A375 (cell line): ENCODE data around the gene POLA2. TPM values are rescaled to one million over a fixed set of nuclear protein-coding genes. Genes with fewer than 3 reads are reported as not detected.

ENCODE experiments used
- total RNA-seq: library from RNA; depleted of rRNA; stranded (reverse); fragments of >200 nt; shearing (Covaris generic); gene quantifications from 2 replicates; pipeline ENCODE4 v1.2.3, GENCODE V29; 2014; rRNA removed

The POLA2 gene
- 22.3 and 24.3 TPM in 2 replicates for total RNA-seq

GRCh38 chr11:65261591-65262380 is at the start of gene POLA2:
Gene POLA2, plus strand, starts transcription at chr11:65261962. Its CDS starts 331 bp downstream, at chr11:65262293.

GRCh38 chr11:65314501-65315203 is 52.9 kb downstream of the POLA2 start, which contains the start of gene CDC42EP2:
Gene CDC42EP2, plus strand, starts transcription at chr11:65314866. Its CDS starts 6,033 bp downstream, at chr11:65320899.

Other genes starting within 250 kb of the POLA2 start
- 235 and 274 TPM in 2 replicates for gene ARL2, start 247.8 kb upstream of the POLA2 start, total RNA-seq
- 16.9 and 18.6 TPM in 2 replicates for gene SNX15, start 234.5 kb upstream of the POLA2 start, total RNA-seq
- 21.5 and 22.5 TPM in 2 replicates for gene SAC3D1, start 220.8 kb upstream of the POLA2 start, total RNA-seq
- not detected in 2 replicates for gene NAALADL1, start 203.4 kb upstream of the POLA2 start, total RNA-seq
- gene CDCA5, start 177.9 kb upstream of the POLA2 start, total RNA-seq = 56.8 and 61.9 TPM in 2 replicates
- gene ZFPL1, start 177.7 kb upstream of the POLA2 start, total RNA-seq = 58.4 and 65.3 TPM in 2 replicates
- gene VPS51, start 165.7 kb upstream of the POLA2 start, total RNA-seq = 184 and 252 TPM in 2 replicates
- 13.3 and 20.5 TPM in 2 replicates for gene TM7SF2, start 150.1 kb upstream of the POLA2 start, total RNA-seq
- 42.7 and 50.7 TPM in 2 replicates for gene ZNHIT2, start 144.3 kb upstream of the POLA2 start, total RNA-seq
- gene FAU, start 139.8 kb upstream of the POLA2 start, total RNA-seq = 892 and 982 TPM in 2 replicates
- 96.8 and 105 TPM in 2 replicates for gene MRPL49, start 139.6 kb upstream of the POLA2 start, total RNA-seq
- 11.6 and 14.1 TPM in 2 replicates for gene SYVN1, start 127.4 kb upstream of the POLA2 start, total RNA-seq
- gene SPDYC, start 91.7 kb upstream of the POLA2 start, total RNA-seq = not detected in 2 replicates
- 65.5 and 67.5 TPM in 2 replicates for gene CAPN1, start 80.0 kb upstream of the POLA2 start, total RNA-seq
- 12.6 and 14.5 TPM in 2 replicates for gene CDC42EP2, start 52.9 kb downstream of the POLA2 start, total RNA-seq
- gene DPF2, start 71.9 kb downstream of the POLA2 start, total RNA-seq = 47.7 and 62.2 TPM in 2 replicates
- 1.2 and 1.4 TPM in 2 replicates for gene TIGD3, start 92.8 kb downstream of the POLA2 start, total RNA-seq
- gene SLC25A45, start 120.7 kb downstream of the POLA2 start, total RNA-seq = 14.1 and 15.8 TPM in 2 replicates
- gene FRMD8, start 124.7 kb downstream of the POLA2 start, total RNA-seq = 76.8 and 79.3 TPM in 2 replicates
- gene NEAT1, start 160.8 kb downstream of the POLA2 start, total RNA-seq = 69.3 and 73.0 TPM in 2 replicates
- gene MALAT1, start 237.1 kb downstream of the POLA2 start, total RNA-seq = 2,655 and 2,827 TPM in 2 replicates